Endothelial cell of umbilical vein (primary cell): ENCODE results near the gene SERPINA1. TPM values are rescaled to one million over a fixed set of nuclear protein-coding genes. Genes with fewer than 3 reads are reported as not detected.

Experiments used
- BruUV-seq: library from RNA; stranded (reverse); fragments of 400-500 nt; replicated peaks from 2 replicates; lab custom pipeline; 2021; lab: Mats Ljungman, UMichigan
- CTCF ChIA-PET: fragments of 300-600, 350-600 bp; sonication (Branson Sonifier 250); formaldehyde crosslinking; loops from one replicate; lab custom pipeline; 2021; ENCODE audit warnings: antibody characterized with exemption, inconsistent platforms; lab: Charles Lee
- POLR2A ChIA-PET: fragments of 300-600, 350-600 bp; sonication (Branson Sonifier 250); formaldehyde crosslinking; loops from one replicate; lab custom pipeline; 2021; ENCODE audit warnings: antibody characterized with exemption, inconsistent platforms; lab: Charles Lee
- DNase-seq: peaks from one replicate; pipeline ENCODE4 v3.0.0-alpha.2; 2011; ENCODE audit warnings: low read depth, low spot score
- FAIRE-seq: peaks from 2 replicates; lab custom pipeline; 2011; peaks lifted over from hg19 to GRCh38; lab: Jason Lieb, UNC
- H2AFZ ChIP-seq: 2 replicates; pipeline ENCODE4 v1.6.0; 2012; ENCODE audit warnings: low read depth, low read length, control low read depth, inconsistent platforms
- H3K27ac ChIP-seq: 2 replicates; pipeline ENCODE4 v1.5.1; 2011; ENCODE audit warnings: low read depth, mild to moderate bottlenecking, control low read depth, low read length, moderate library complexity; ENCODE audit not compliant: insufficient read depth
- H3K27me3 ChIP-seq, 2 experiments: 2 replicates each; pipeline versions ENCODE4 v1.6.0 to v1.6.1; 2011; ENCODE audit warnings: low read length in 2 of 2, mixed read lengths in 1 of 2; ENCODE audit not compliant: control insufficient read depth in 2 of 2, insufficient read depth in 2 of 2
- H3K36me3 ChIP-seq, 2 experiments: 2 replicates in 1 of 2; 3 replicates in 1 of 2; pipeline ENCODE4 v1.5.1; 2011; ENCODE audit warnings: low read length in 2 of 2, mild to moderate bottlenecking in 1 of 2, moderate library complexity in 1 of 2; ENCODE audit not compliant: control insufficient read depth in 2 of 2, insufficient read depth in 2 of 2; ENCODE audit errors: extremely low read depth in 1 of 2
- H3K4me1 ChIP-seq: 3 replicates; pipeline ENCODE4 v1.5.1; 2011; ENCODE audit warnings: mild to moderate bottlenecking, low read length; ENCODE audit not compliant: control insufficient read depth, insufficient read depth; ENCODE audit errors: extremely low read depth
- H3K4me2 ChIP-seq: 2 replicates; pipeline ENCODE4 v1.6.1; 2011; ENCODE audit warnings: low read length, control low read depth, mixed read lengths; ENCODE audit not compliant: insufficient read depth
- H3K4me3 ChIP-seq, 3 experiments: fragments of 200-600 bp in 1 of 3; sonication (generic), shearing (Covaris generic) in 1 of 3; replicated peaks in 1 of 3; 2 replicates each; pipeline ENCODE4 v1.5.1; 2011 to 2016; ENCODE audit warnings: control low read depth in 3 of 3, low read length in 3 of 3, mild to moderate bottlenecking in 2 of 3, inconsistent platforms in 1 of 3, low read depth in 1 of 3, moderate library complexity in 1 of 3; ENCODE audit not compliant: insufficient read depth in 1 of 3
- H3K79me2 ChIP-seq: 2 replicates; pipeline ENCODE4 v1.6.0; 2012; ENCODE audit warnings: low read length, inconsistent platforms; ENCODE audit not compliant: control insufficient read depth, insufficient read depth
- H3K9ac ChIP-seq: replicated peaks from 2 replicates; pipeline ENCODE3; 2011; ENCODE audit warnings: low read length, control low read depth; ENCODE audit not compliant: insufficient read depth; ENCODE audit errors: extremely low read depth
- H3K9me1 ChIP-seq: replicated peaks from 3 replicates; pipeline ENCODE4 v1.6.0; 2011; ENCODE audit warnings: mild to moderate bottlenecking, low read length; ENCODE audit not compliant: control insufficient read depth, insufficient read depth; ENCODE audit errors: extremely low read depth
- H3K9me3 ChIP-seq: replicated peaks from 2 replicates; pipeline ENCODE4 v1.5.1; 2012; ENCODE audit warnings: low read length, inconsistent platforms; ENCODE audit not compliant: control insufficient read depth, insufficient read depth
- H4K20me1 ChIP-seq: replicated peaks from 2 replicates; pipeline ENCODE3; 2011; ENCODE audit warnings: mild to moderate bottlenecking, low read length; ENCODE audit not compliant: control insufficient read depth, insufficient read depth; ENCODE audit errors: extremely low read depth
- EZH2 ChIP-seq: IDR thresholded peaks from 2 replicates; pipeline ENCODE4 v1.6.1; 2012; ENCODE audit warnings: borderline replicate concordance, low read depth, mild to moderate bottlenecking, moderate library complexity, low read length, inconsistent platforms; ENCODE audit not compliant: severe bottlenecking
- FOS ChIP-seq: IDR thresholded peaks from 2 replicates; pipeline ENCODE4 v1.6.1; 2011; ENCODE audit warnings: mild to moderate bottlenecking, low read length, moderate library complexity, borderline replicate concordance; ENCODE audit not compliant: insufficient read depth
- GATA2 ChIP-seq: IDR thresholded peaks from 2 replicates; pipeline ENCODE4 v1.7.0; 2011; ENCODE audit warnings: low read depth, mild to moderate bottlenecking, moderate library complexity, mixed read lengths, low read length; ENCODE audit not compliant: insufficient read length, insufficient read depth
- JUN ChIP-seq: IDR thresholded peaks from 2 replicates; pipeline ENCODE4 v1.6.1; 2011; ENCODE audit warnings: borderline replicate concordance, low read depth; ENCODE audit not compliant: insufficient read length, insufficient read depth
- MYC ChIP-seq: IDR thresholded peaks from one replicate; pipeline ENCODE4 v1.6.1; 2011; ENCODE audit warnings: mild to moderate bottlenecking, low read depth, low read length
- POLR2A ChIP-seq: IDR thresholded peaks from 2 replicates; pipeline ENCODE4 v1.6.1; 2012; ENCODE audit warnings: low read depth, mild to moderate bottlenecking, control low read depth, low read length
- POLR2AphosphoS5 ChIP-seq: IDR thresholded peaks from 2 replicates; pipeline ENCODE4 v1.6.1; 2012; ENCODE audit warnings: low read depth, mild to moderate bottlenecking, control low read depth, low read length, moderate library complexity; ENCODE audit not compliant: insufficient read depth
- dilution Hi-C: fragments of 300-500 bp; cut with MboI; formaldehyde crosslinking; loops from one replicate; pipeline ENCODE4 v1.15.0; 2019; ENCODE audit warnings: low sequenced_read_pairs; ENCODE audit not compliant: extremely low pct_ligation_motif_present
- intact Hi-C: fragments of 100-400 bp; cut with micrococcal nuclease; formaldehyde crosslinking; loops from one replicate; pipeline ENCODE4 v1.10.0; 2022
- polyA plus RNA-seq, 4 experiments: library from polyadenylated mRNA; depleted of rRNA in 3 of 4; stranded (reverse) in 3 of 4; unstranded in 1 of 4; fragments of >200 nt; gene quantifications; 2 replicates each; pipeline versions ENCODE4 v1.2.1 to v1.2.3, GENCODE V29; 2011 to 2012; ENCODE audit warnings: missing spikeins in 1 of 4
- total RNA-seq: library from RNA; stranded (reverse); gene quantifications from 2 replicates; pipeline ENCODE4 v1.2.3, GENCODE V29; 2021
- TF ChIP-seq, protein P1 (sequence below), 2 donors: IDR thresholded peaks; 1 replicate in 1 of 2; 2 replicates in 1 of 2; pipeline ENCODE4 v1.5.1; 2011; ENCODE audit warnings: low read length in 2 of 2, mild to moderate bottlenecking in 2 of 2, moderate library complexity in 2 of 2, control low read depth in 1 of 2, inconsistent platforms in 1 of 2, low read depth in 1 of 2; ENCODE audit not compliant: insufficient read depth in 1 of 2; ENCODE audit errors: extremely low read depth in 1 of 2
- TF ChIP-seq, protein P2 (sequence below): IDR thresholded peaks from 2 replicates; pipeline ENCODE4 v1.6.1; 2011; ENCODE audit not compliant: insufficient read depth, insufficient read length

Gene SERPINA1
- total and polyA plus RNA-seq, 2 donors (not counting 3 experiments of a cell fraction or from before 2014, with no cell fraction given): not detected

DNA sequence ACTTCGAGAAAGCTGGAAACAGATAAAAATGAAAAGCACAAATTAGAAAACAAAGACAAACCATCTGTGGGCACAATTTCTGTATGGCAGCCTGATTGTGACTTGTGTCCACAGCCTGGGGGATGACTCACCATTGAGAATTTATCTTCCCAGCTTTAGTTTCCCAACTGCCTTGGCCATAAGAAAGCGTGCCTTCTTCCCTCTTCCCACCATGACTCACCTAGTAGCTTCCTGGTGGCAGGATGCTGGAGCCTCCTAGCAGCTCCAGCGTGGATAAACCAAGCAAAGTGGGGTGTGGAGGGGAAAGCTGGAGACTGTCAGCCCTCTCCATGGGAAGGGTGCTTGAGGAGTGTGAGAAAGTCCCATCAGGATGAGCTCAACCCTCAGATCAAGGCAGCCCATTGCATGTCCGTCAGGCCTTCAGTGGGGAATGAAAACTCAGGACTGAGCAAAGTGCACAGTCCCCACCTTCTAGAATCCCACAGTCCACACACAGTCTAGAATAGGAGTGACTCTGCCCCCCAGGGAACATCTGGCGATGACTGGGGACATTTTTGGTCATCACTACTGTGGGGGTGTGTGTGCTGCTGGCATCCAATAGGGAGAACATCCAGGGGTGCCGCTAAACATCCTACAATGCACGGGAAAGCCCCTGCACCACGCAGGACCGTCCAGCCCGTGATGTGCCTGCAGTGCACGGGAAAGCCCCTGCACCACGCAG is 42.9 kb downstream of the SERPINA1 start:
- no peaks in the 10 kb centered on the region for H3K4me1 ChIP-seq
- dilution Hi-C loops (no loop called here), intact Hi-C loops (no loop called here)
- H3K79me2 ChIP-seq: no peaks in the 10 kb centered on the region
- no peak for DNase-seq
- no peak for FAIRE-seq
- CTCF ChIA-PET: no interaction called here
- H3K27me3 ChIP-seq: no peaks in the 10 kb centered on the region
- TF ChIP-seq MYC (no peak), EZH2 (no peak), POLR2AphosphoS5 (no peak), JUN (no peak), FOS (no peak), GATA2 (no peak), POLR2A (no peak)
- TF ChIP-seq, protein P1, sequence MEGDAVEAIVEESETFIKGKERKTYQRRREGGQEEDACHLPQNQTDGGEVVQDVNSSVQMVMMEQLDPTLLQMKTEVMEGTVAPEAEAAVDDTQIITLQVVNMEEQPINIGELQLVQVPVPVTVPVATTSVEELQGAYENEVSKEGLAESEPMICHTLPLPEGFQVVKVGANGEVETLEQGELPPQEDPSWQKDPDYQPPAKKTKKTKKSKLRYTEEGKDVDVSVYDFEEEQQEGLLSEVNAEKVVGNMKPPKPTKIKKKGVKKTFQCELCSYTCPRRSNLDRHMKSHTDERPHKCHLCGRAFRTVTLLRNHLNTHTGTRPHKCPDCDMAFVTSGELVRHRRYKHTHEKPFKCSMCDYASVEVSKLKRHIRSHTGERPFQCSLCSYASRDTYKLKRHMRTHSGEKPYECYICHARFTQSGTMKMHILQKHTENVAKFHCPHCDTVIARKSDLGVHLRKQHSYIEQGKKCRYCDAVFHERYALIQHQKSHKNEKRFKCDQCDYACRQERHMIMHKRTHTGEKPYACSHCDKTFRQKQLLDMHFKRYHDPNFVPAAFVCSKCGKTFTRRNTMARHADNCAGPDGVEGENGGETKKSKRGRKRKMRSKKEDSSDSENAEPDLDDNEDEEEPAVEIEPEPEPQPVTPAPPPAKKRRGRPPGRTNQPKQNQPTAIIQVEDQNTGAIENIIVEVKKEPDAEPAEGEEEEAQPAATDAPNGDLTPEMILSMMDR (IDR thresholded peaks at IDR 0.05; ENCODE audit: extremely low read depth in 1 of 2, insufficient read depth in 1 of 2, low read depth in 1 of 2, low read length in 2 of 2): no peak
- TF ChIP-seq, protein P2, sequence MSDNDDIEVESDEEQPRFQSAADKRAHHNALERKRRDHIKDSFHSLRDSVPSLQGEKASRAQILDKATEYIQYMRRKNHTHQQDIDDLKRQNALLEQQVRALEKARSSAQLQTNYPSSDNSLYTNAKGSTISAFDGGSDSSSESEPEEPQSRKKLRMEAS: no peak
- H2AFZ ChIP-seq: no peak overlapping the region
- no peak overlapping the region for H3K27ac ChIP-seq
- H3K4me2 ChIP-seq: no peak overlapping the region
- no peak overlapping the region for H3K4me3 ChIP-seq
- H3K9ac ChIP-seq: no peak overlapping the region
- H3K36me3 ChIP-seq: no peaks in the 10 kb centered on the region
- no peaks in the 10 kb centered on the region for H3K9me3 ChIP-seq
- BruUV-seq: no TSS peak
- POLR2A ChIA-PET: no interaction called here
- H4K20me1 ChIP-seq: no peaks in the 10 kb centered on the region
- H3K9me1 ChIP-seq: no peaks in the 10 kb centered on the region
